ENCODE results near the gene SAP30BP. TPM values are rescaled to one million over a fixed set of nuclear protein-coding genes. Genes with fewer than 3 reads are reported as not detected.

SAP30BP gene
- total RNA-seq, 4 donors from 2014 or later: 54.0 to 85.1 (median 74.1) TPM

- intact Hi-C loops (cut with DNase I; ENCODE audit: low total_unique reads): no loop called here
- H3K4me3 ChIP-seq (ENCODE audit: low read depth, poor library complexity, severe bottlenecking): no peak overlapping the region
- 76 to 78% methylated on average over 23 to 24 of the region's 24 CpGs for WGBS, 2 donors
- TF ChIP-seq, protein P1, sequence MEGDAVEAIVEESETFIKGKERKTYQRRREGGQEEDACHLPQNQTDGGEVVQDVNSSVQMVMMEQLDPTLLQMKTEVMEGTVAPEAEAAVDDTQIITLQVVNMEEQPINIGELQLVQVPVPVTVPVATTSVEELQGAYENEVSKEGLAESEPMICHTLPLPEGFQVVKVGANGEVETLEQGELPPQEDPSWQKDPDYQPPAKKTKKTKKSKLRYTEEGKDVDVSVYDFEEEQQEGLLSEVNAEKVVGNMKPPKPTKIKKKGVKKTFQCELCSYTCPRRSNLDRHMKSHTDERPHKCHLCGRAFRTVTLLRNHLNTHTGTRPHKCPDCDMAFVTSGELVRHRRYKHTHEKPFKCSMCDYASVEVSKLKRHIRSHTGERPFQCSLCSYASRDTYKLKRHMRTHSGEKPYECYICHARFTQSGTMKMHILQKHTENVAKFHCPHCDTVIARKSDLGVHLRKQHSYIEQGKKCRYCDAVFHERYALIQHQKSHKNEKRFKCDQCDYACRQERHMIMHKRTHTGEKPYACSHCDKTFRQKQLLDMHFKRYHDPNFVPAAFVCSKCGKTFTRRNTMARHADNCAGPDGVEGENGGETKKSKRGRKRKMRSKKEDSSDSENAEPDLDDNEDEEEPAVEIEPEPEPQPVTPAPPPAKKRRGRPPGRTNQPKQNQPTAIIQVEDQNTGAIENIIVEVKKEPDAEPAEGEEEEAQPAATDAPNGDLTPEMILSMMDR (IDR thresholded peaks at IDR 0.05): no peak
- no peak for TF ChIP-seq POLR2A (IDR thresholded peaks at IDR 0.05)
- DNase-seq (ENCODE audit: low spot score in 2 of 2): no peak
Observed at GRCh38 chr17:75730065-75730464, 62.9 kb downstream of the SAP30BP start.

- intact Hi-C loops (cut with DNase I; ENCODE audit: low total_unique reads): no loop called here
- no peak overlapping the region for H3K4me3 ChIP-seq (ENCODE audit: low read depth, poor library complexity, severe bottlenecking)
- TF ChIP-seq, protein P1 (IDR thresholded peaks at IDR 0.05): no peak
- TF ChIP-seq POLR2A (IDR thresholded peaks at IDR 0.05): no peak
- no peak for DNase-seq (ENCODE audit: low spot score in 2 of 2)
- 86 to 90% methylated on average over 23 to 26 of the region's 26 CpGs for WGBS, 2 donors
Observed at GRCh38 chr17:75731086-75731715, 64.1 kb downstream of the SAP30BP start.

DNA sequence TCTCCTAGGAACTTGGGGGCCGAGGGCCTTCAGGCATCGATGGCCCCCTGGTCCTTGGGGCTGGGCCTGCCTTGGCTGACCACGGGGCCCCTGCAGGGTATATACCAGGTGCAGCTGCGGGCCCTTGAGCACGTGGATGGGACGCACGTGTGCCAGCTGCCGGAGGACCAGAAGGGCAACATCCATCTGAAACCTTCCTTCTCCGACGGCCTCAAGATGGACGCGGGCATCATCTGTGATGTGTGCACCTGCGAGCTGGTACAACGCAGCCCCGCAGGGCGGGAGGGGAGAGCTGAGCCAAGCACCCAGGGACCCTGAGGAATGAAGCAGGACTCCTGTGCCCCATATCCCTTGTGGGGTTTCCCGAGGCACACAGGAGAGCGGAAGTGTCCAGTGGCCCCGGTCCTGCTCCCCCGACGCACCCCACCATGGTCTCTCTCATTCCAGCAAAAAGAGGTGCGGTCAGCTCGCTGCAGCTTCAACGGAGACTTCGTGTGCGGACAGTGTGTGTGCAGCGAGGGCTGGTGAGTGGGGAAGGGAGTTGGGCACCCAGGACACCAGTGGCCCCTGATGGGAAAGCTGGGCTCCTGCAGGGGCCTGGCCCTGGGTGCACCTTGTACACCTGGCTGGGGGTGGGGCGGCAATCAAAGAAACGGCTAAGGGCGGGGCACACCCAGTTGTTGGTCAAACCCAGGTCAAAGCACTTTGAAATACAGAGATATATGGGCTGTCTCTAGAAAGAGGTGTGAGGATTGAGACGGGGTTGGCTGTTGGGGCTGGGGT, 64.8 kb downstream of the SAP30BP start:
- DNase-seq (ENCODE audit: low spot score in 2 of 2): no peak
- 85 to 92% methylated on average over 27 to 31 of the region's 31 CpGs for WGBS, 2 donors
- intact Hi-C loops (cut with DNase I; ENCODE audit: low total_unique reads): no loop called here
- H3K4me3 ChIP-seq (ENCODE audit: low read depth, poor library complexity, severe bottlenecking): no peak overlapping the region
- TF ChIP-seq, protein P1 (IDR thresholded peaks at IDR 0.05): no peak
- no peak for TF ChIP-seq POLR2A (IDR thresholded peaks at IDR 0.05)

GRCh38 chr17:75733471-75733870, 66.3 kb downstream of the SAP30BP start:
- WGBS, 2 donors: 86 to 91% methylated on average over 18 of the region's 18 CpGs
- H3K4me3 ChIP-seq (ENCODE audit: low read depth, poor library complexity, severe bottlenecking): no peak overlapping the region
- TF ChIP-seq, protein P1 (IDR thresholded peaks at IDR 0.05): no peak
- no peak for TF ChIP-seq POLR2A (IDR thresholded peaks at IDR 0.05)
- intact Hi-C loops (cut with DNase I; ENCODE audit: low total_unique reads): no loop called here
- DNase-seq (ENCODE audit: low spot score in 2 of 2): no peak

- DNase-seq (ENCODE audit: low spot score in 2 of 2): no peak
- intact Hi-C loops (cut with DNase I; ENCODE audit: low total_unique reads): no loop called here
- 76 to 82% methylated on average over 4 of the region's 4 CpGs for WGBS, 2 donors
- no peak overlapping the region for H3K4me3 ChIP-seq (ENCODE audit: low read depth, poor library complexity, severe bottlenecking)
- TF ChIP-seq POLR2A (IDR thresholded peaks at IDR 0.05): no peak
- TF ChIP-seq, protein P1 (IDR thresholded peaks at IDR 0.05): no peak
Observed at GRCh38 chr17:75734674-75735294, 67.6 kb downstream of the SAP30BP start.

Data from lower leg skin (tissue), 4 donors.